Calu3 (cell line): ENCODE data around the gene OR52M1. TPM values are rescaled to one million over a fixed set of nuclear protein-coding genes. Genes with fewer than 3 reads are reported as not detected.

Experiments
- BruUV-seq: library from RNA; stranded (reverse); fragments of 400-500 nt; replicated peaks from 2 replicates; lab custom pipeline; 2021; lab: Mats Ljungman, UMichigan
- CTCF ChIA-PET: fragments of 300-600 bp; sonication (Branson Sonifier 250); formaldehyde crosslinking; loops from one replicate; lab custom pipeline; 2022; ENCODE audit warnings: antibody characterized with exemption; lab: Charles Lee
- DNase-seq: peaks from one replicate; pipeline ENCODE4 v3.0.0; 2022
- H3K27ac Mint-ChIP-seq: one replicate; pipeline ENCODE4 v1.8.0; 2022; ENCODE audit warnings: mixed read lengths; ENCODE audit not compliant: unreplicated experiment
- H3K27me3 Mint-ChIP-seq: one replicate; pipeline ENCODE4 v1.8.0; 2022; ENCODE audit warnings: mixed read lengths; ENCODE audit not compliant: unreplicated experiment
- H3K36me3 Mint-ChIP-seq: one replicate; pipeline ENCODE4 v1.8.0; 2022; ENCODE audit warnings: mild to moderate bottlenecking, moderate library complexity, mixed read lengths; ENCODE audit not compliant: insufficient read depth, unreplicated experiment
- H3K4me1 Mint-ChIP-seq: one replicate; pipeline ENCODE4 v1.8.0; 2022; ENCODE audit warnings: mild to moderate bottlenecking, low read depth, mixed read lengths; ENCODE audit not compliant: unreplicated experiment
- H3K4me3 Mint-ChIP-seq: one replicate; pipeline ENCODE4 v1.8.0; 2022; ENCODE audit warnings: mild to moderate bottlenecking, low read depth, moderate library complexity, mixed read lengths; ENCODE audit not compliant: unreplicated experiment
- H3K9me3 Mint-ChIP-seq: one replicate; pipeline ENCODE4 v1.8.0; 2022; ENCODE audit warnings: low read depth, mixed read lengths; ENCODE audit not compliant: unreplicated experiment
- CTCF ChIP-seq: fragments of 200-600 bp; IDR thresholded peaks from one replicate; pipeline ENCODE4 v1.8.0; 2022; ENCODE audit warnings: antibody characterized with exemption; ENCODE audit not compliant: unreplicated experiment
- intact Hi-C: fragments of 100-400 bp; cut with micrococcal nuclease; formaldehyde crosslinking; loops from one replicate; pipeline ENCODE4 v1.10.0; 2022; ENCODE audit not compliant: unreplicated experiment
- total RNA-seq: library from RNA; stranded (reverse); gene quantifications from 2 replicates; pipeline ENCODE4 v1.2.3, GENCODE V29; 2022

The OR52M1 gene
- total RNA-seq, 1 experiment from 2014 or later: not detected

- H3K4me1 Mint-ChIP-seq: no peaks in the 10 kb centered on the region
- no peak for DNase-seq
- TF ChIP-seq CTCF: no peak
- H3K27ac Mint-ChIP-seq: no peak overlapping the region
- BruUV-seq: no TSS peak
- H3K9me3 Mint-ChIP-seq: no peaks in the 10 kb centered on the region
- CTCF ChIA-PET: no interaction called here
- H3K27me3 Mint-ChIP-seq: peaks cover 34% of the 10 kb centered on the region
- H3K36me3 Mint-ChIP-seq: no peaks in the 10 kb centered on the region
- intact Hi-C loops: no loop called here
- H3K4me3 Mint-ChIP-seq: no peak overlapping the region
Observed at GRCh38 chr11:4541071-4541470, 3.9 kb upstream of the OR52M1 start.

GRCh38 chr11:4543561-4543960 is 1.4 kb upstream of the OR52M1 start:
- Mint-ChIP-seq H3K36me3 (no peaks in the 10 kb centered on the region), H3K27ac (no peak overlapping the region), H3K27me3 (peaks cover 21% of the 10 kb centered on the region), H3K4me3 (no peak overlapping the region), H3K4me1 (peaks cover 8% of the 10 kb centered on the region), H3K9me3 (no peaks in the 10 kb centered on the region)
- TF ChIP-seq CTCF: no peak
- no peak for DNase-seq
- no TSS peak for BruUV-seq
- intact Hi-C loops: no loop called here
- CTCF ChIA-PET: no interaction called here

GRCh38 chr11:4546878-4547277 is 1.9 kb downstream of the OR52M1 start:
- no peaks in the 10 kb centered on the region for H3K9me3 Mint-ChIP-seq
- CTCF ChIA-PET: interaction anchor here (0.8 kb wide), 1 partner anchor 360 kb away, joined by 3 read pairs; no protein-coding TSS in a partner anchor
- no peak for DNase-seq
- H3K27ac Mint-ChIP-seq: no peak overlapping the region
- no peak overlapping the region for H3K4me3 Mint-ChIP-seq
- BruUV-seq: no TSS peak
- no peaks in the 10 kb centered on the region for H3K36me3 Mint-ChIP-seq
- TF ChIP-seq CTCF: no peak
- peaks cover 32% of the 10 kb centered on the region for H3K27me3 Mint-ChIP-seq
- intact Hi-C loops: no loop called here
- H3K4me1 Mint-ChIP-seq: peaks cover 8% of the 10 kb centered on the region

GRCh38 chr11:4547416-4547815 is 2.4 kb downstream of the OR52M1 start:
- Mint-ChIP-seq H3K9me3 (no peaks in the 10 kb centered on the region), H3K4me1 (peaks cover 8% of the 10 kb centered on the region), H3K27ac (no peak overlapping the region), H3K27me3 (peaks cover 32% of the 10 kb centered on the region), H3K4me3 (no peak overlapping the region), H3K36me3 (no peaks in the 10 kb centered on the region)
- no peak for DNase-seq
- intact Hi-C loops: no loop called here
- BruUV-seq: no TSS peak
- TF ChIP-seq CTCF: no peak
- CTCF ChIA-PET: no interaction called here
